Esophagus squamous epithelium (tissue), 4 donors: ENCODE results near the gene ADAM33.

Experiments used
- CTCF ChIP-seq, 6 experiments: fragments of 450-650 bp in 4 of 6; fragments of 200-600 bp in 2 of 6; sonication (generic) in 2 of 6; IDR thresholded peaks; one replicate each; pipeline ENCODE4 v1.5.1; 2016 to 2019; ENCODE audit warnings: antibody characterized with exemption in 6 of 6, mild to moderate bottlenecking in 4 of 6, moderate library complexity in 4 of 6
- POLR2A ChIP-seq, 4 donors: fragments of 450-650 bp; IDR thresholded peaks; one replicate each; pipeline ENCODE4 v1.6.1; 2017; ENCODE audit warnings: antibody characterized with exemption in 4 of 4, mild to moderate bottlenecking in 4 of 4, moderate library complexity in 3 of 4

GRCh38 chr20:3712279-3712873 is 30.6 kb upstream of the ADAM33 start, which contains the start of gene SIGLEC1:
- TF ChIP-seq CTCF (IDR thresholded peaks at IDR 0.05): no peak
- TF ChIP-seq POLR2A (IDR thresholded peaks at IDR 0.05): no peak
